Kidney (tissue), 14 donors: Measurements from ENCODE around the gene PAFAH1B1. TPM values are rescaled to one million over a fixed set of nuclear protein-coding genes. Genes with fewer than 3 reads are reported as not detected.
"Not testable (repeated sequence)": the region's sequence is repeated elsewhere in the genome, so short reads cannot be mapped to it uniquely, and the experiment has no call there.

ENCODE experiments used
- DNase-seq, 5 donors: peaks; one replicate each; pipeline ENCODE4 v3.0.0-alpha.2; 2013 to 2020
- FAIRE-seq: peaks from 2 replicates; lab custom pipeline; 2012; peaks lifted over from hg19 to GRCh38; lab: Jason Lieb, UNC
- H3K27ac ChIP-seq, 2 donors: one replicate each; pipeline ENCODE4 v1.7.0; 2013; ENCODE audit warnings: low read depth in 2 of 2, low read length in 2 of 2, inconsistent platforms in 1 of 2
- H3K27me3 ChIP-seq: one replicate; pipeline ENCODE4 v1.7.1; 2013; ENCODE audit warnings: low read length, inconsistent platforms; ENCODE audit not compliant: control insufficient read depth, insufficient read depth
- H3K36me3 ChIP-seq, 3 donors: one replicate each; pipeline versions ENCODE4 v1.7.0 to v1.7.1; 2013; ENCODE audit warnings: low read length in 3 of 3, control low read depth in 1 of 3, inconsistent platforms in 1 of 3; ENCODE audit not compliant: insufficient read depth in 3 of 3, control insufficient read depth in 2 of 3
- H3K4me1 ChIP-seq, 3 donors: one replicate each; pipeline versions ENCODE4 v1.7.0 to v1.7.1; 2013; ENCODE audit warnings: low read length in 3 of 3, inconsistent platforms in 1 of 3, low read depth in 1 of 3; ENCODE audit not compliant: control insufficient read depth in 2 of 3, insufficient read depth in 2 of 3
- H3K4me3 ChIP-seq, 3 donors: one replicate each; pipeline versions ENCODE4 v1.7.0 to v1.8.1; 2013; ENCODE audit warnings: low read length in 3 of 3, control low read depth in 1 of 3, inconsistent platforms in 1 of 3
- H3K9ac ChIP-seq, 3 donors: one replicate each; pipeline versions ENCODE4 v1.7.0 to v1.7.1; 2013; ENCODE audit warnings: low read length in 3 of 3, control low read depth in 1 of 3, inconsistent platforms in 1 of 3
- H3K9me3 ChIP-seq, 3 donors: one replicate each; pipeline versions ENCODE4 v1.7.0 to v1.7.1; 2013; ENCODE audit warnings: low read length in 3 of 3, control low read depth in 1 of 3, inconsistent platforms in 1 of 3; ENCODE audit not compliant: control insufficient read depth in 2 of 3, insufficient read depth in 1 of 3
- intact Hi-C: fragments of 100-400 bp; cut with DNase I; formaldehyde crosslinking; loops from one replicate; pipeline ENCODE4 v1.11.1; 2022
- polyA plus RNA-seq: library from polyadenylated mRNA; stranded (reverse); fragments of 350-450 nt; fragmentation: Illumina TruSeq; extraction: RNeasy Lipid Tissue Mini Kit (QIAGEN cat#74804); gene quantifications from one replicate; pipeline ENCODE4 v1.2.3, GENCODE V29; 2014; ENCODE audit warnings: low read depth, low replicate concordance; ENCODE audit not compliant: insufficient read depth
- total RNA-seq: library from RNA; stranded (reverse); fragmentation: NEBNext Ultra II Directional; extraction: Animal tissue kit (Norgen Biotek cat#: 25700); gene quantifications from one replicate; pipeline ENCODE4 v1.2.1, GENCODE V29; 2021
- TF ChIP-seq, protein P1 (sequence below): IDR thresholded peaks from 3 replicates; pipeline ENCODE4 v1.5.1; 2012; ENCODE audit warnings: mild to moderate bottlenecking, moderate library complexity, borderline replicate concordance; ENCODE audit not compliant: insufficient read depth; ENCODE audit errors: extremely low read depth
- donor health status: control.
- donor health status: control.
- donor health status: control.
- donor health status: control.
- donor health status: control.
- donor health status: DM: yes; HTN: yes; CAD: no.
- donor health status: Normal renal cell carcinoma (clear cell type).

PAFAH1B1 gene
- total and polyA plus RNA-seq, 2 donors from 2014 or later: 46.7 to 125 TPM

DNA sequence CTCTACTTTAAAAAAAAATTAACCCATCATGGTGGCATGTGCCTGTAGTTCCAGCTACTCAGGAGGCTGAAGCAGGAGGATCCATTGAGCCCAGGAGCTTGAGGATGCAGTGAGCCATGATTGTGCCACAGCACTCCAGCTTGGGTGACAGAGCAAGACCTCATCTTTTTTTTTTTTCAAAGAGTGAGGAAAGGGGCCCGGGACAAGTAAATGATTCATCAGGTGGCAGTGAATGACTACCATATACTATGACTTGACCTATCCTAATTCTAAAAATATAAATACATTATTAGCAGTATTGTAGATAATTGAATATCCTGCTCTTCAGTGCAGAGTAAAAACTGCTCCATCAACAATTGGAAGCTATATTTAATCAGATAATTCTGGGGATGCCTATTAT, 62.8 kb downstream of the PAFAH1B1 start:
- no peak overlapping the region for H3K9ac ChIP-seq
- no peaks in the 10 kb centered on the region for H3K36me3 ChIP-seq
- no peaks in the 10 kb centered on the region for H3K9me3 ChIP-seq
- H3K4me1 ChIP-seq: no peaks in the 10 kb centered on the region
- no peak overlapping the region for H3K27ac ChIP-seq
- FAIRE-seq (no peak), DNase-seq (no peak)
- intact Hi-C loops: no loop called here
- no peak overlapping the region for H3K4me3 ChIP-seq
- TF ChIP-seq, protein P1, sequence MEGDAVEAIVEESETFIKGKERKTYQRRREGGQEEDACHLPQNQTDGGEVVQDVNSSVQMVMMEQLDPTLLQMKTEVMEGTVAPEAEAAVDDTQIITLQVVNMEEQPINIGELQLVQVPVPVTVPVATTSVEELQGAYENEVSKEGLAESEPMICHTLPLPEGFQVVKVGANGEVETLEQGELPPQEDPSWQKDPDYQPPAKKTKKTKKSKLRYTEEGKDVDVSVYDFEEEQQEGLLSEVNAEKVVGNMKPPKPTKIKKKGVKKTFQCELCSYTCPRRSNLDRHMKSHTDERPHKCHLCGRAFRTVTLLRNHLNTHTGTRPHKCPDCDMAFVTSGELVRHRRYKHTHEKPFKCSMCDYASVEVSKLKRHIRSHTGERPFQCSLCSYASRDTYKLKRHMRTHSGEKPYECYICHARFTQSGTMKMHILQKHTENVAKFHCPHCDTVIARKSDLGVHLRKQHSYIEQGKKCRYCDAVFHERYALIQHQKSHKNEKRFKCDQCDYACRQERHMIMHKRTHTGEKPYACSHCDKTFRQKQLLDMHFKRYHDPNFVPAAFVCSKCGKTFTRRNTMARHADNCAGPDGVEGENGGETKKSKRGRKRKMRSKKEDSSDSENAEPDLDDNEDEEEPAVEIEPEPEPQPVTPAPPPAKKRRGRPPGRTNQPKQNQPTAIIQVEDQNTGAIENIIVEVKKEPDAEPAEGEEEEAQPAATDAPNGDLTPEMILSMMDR: no peak
- no peaks in the 10 kb centered on the region for H3K27me3 ChIP-seq

GRCh38 chr17:2659337-2659736, 65.9 kb downstream of the PAFAH1B1 start:
- H3K4me3 ChIP-seq, H3K4me1 ChIP-seq, DNase-seq, H3K9ac ChIP-seq, H3K27me3 ChIP-seq, H3K36me3 ChIP-seq, H3K9me3 ChIP-seq, FAIRE-seq, H3K27ac ChIP-seq, intact Hi-C loops: not testable (repeated sequence)

- H3K9ac ChIP-seq, FAIRE-seq, H3K36me3 ChIP-seq, H3K4me1 ChIP-seq, H3K27me3 ChIP-seq, H3K9me3 ChIP-seq, H3K27ac ChIP-seq, intact Hi-C loops, DNase-seq, H3K4me3 ChIP-seq: not testable (repeated sequence)
Measured at GRCh38 chr17:2660410-2660809, 67.0 kb downstream of the PAFAH1B1 start.

GRCh38 chr17:2672026-2672425, 78.6 kb downstream of the PAFAH1B1 start:
- intact Hi-C loops: no loop called here
- Histone ChIP-seq H3K27me3 (no peaks in the 10 kb centered on the region), H3K36me3 (peaks cover 2 to 43% (median 20%) of the 10 kb centered on the region in 3 donors), H3K4me1 (no peaks in the 10 kb centered on the region), H3K9ac (no peak overlapping the region), H3K4me3 (no peak overlapping the region), H3K9me3 (no peaks in the 10 kb centered on the region), H3K27ac (no peak overlapping the region)
- FAIRE-seq (no peak), DNase-seq (no peak)
- TF ChIP-seq, protein P1: no peak

DNA sequence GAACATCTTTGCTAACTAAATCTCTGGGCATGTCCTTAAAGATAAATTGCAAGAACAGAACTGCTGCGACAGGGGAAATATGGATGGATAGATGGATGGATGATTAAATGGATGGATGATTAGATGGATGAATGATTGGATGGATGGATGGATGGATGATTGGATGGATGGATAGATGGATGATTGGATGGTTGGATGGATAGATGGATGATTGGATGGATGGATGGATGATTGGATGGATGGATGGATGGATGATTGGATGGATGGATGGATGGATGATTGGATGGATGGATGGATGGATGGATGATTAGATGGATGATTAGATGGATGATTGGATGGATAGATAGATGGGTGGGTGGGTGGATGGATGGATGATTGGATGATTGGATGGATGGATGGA, 85.8 kb downstream of the PAFAH1B1 start:
- peaks cover 9 to 40% (median 37%) of the 10 kb centered on the region in 3 donors for H3K36me3 ChIP-seq
- H3K27me3 ChIP-seq, FAIRE-seq, intact Hi-C loops, H3K9me3 ChIP-seq, DNase-seq, H3K4me1 ChIP-seq, H3K4me3 ChIP-seq, H3K9ac ChIP-seq, H3K27ac ChIP-seq: not testable (repeated sequence)
